Breast epithelium (tissue), 4 donors: Measurements from ENCODE around the gene TASOR. TPM values are rescaled to one million over a fixed set of nuclear protein-coding genes. Genes with fewer than 3 reads are reported as not detected.
"Not testable (repeated sequence)": the region's sequence is repeated elsewhere in the genome, so short reads cannot be mapped to it uniquely, and the experiment has no call there.

Experiments used
- DNase-seq, 2 donors: peaks; one replicate each; pipeline ENCODE4 v3.0.0-alpha.2; 2019; ENCODE audit warnings: low spot score in 2 of 2
- H3K27ac ChIP-seq, 2 donors: fragments of 200-600 bp; sonication (generic) in 1 of 2; one replicate each; pipeline ENCODE4 v1.5.1; 2016 to 2019; ENCODE audit warnings: mild to moderate bottlenecking in 1 of 2
- H3K27me3 ChIP-seq, 2 donors: fragments of 200-600 bp; sonication (generic) in 1 of 2; one replicate each; pipeline versions ENCODE4 v1.5.1 to v1.6.0; 2017 to 2019; ENCODE audit warnings: control low read depth in 1 of 2, mild to moderate bottlenecking in 1 of 2
- H3K36me3 ChIP-seq: fragments of 200-600 bp; one replicate; pipeline ENCODE4 v1.5.1; 2019
- H3K4me1 ChIP-seq, 2 donors: fragments of 200-600 bp; sonication (generic); one replicate each; pipeline ENCODE4 v1.5.1; 2016 to 2019; ENCODE audit warnings: control low read depth in 1 of 2
- H3K4me3 ChIP-seq, 3 donors: fragments of 200-600 bp; sonication (generic); 1 replicate in 2 of 3; 2 replicates in 1 of 3; pipeline ENCODE4 v1.5.1; 2016 to 2019; ENCODE audit warnings: mild to moderate bottlenecking in 3 of 3, moderate library complexity in 2 of 3
- H3K9me3 ChIP-seq, 2 donors: fragments of 200-600 bp; sonication (generic) in 1 of 2; one replicate each; pipeline ENCODE4 v1.5.1; 2016 to 2019; ENCODE audit warnings: control low read depth in 1 of 2
- CTCF ChIP-seq, 3 donors: fragments of 450-650 bp; IDR thresholded peaks; one replicate each; pipeline ENCODE4 v1.5.1; 2016 to 2017; ENCODE audit warnings: antibody characterized with exemption in 3 of 3, mild to moderate bottlenecking in 3 of 3, moderate library complexity in 3 of 3
- POLR2A ChIP-seq: fragments of 450-650 bp; IDR thresholded peaks from one replicate; pipeline ENCODE4 v1.6.1; 2016; ENCODE audit warnings: antibody characterized with exemption, mild to moderate bottlenecking, moderate library complexity
- POLR2AphosphoS5 ChIP-seq, 3 donors: sonication (generic); formaldehyde crosslinking; IDR thresholded peaks; one replicate each; pipeline ENCODE4 v1.6.1; 2017; ENCODE audit warnings: antibody characterized with exemption in 3 of 3
- intact Hi-C: fragments of 100-400 bp; cut with DNase I; formaldehyde crosslinking; loops from one replicate; pipeline ENCODE4 v1.15.1; 2023; ENCODE audit warnings: low total_unique reads
- total RNA-seq, 3 donors: library from RNA; depleted of rRNA; stranded (reverse); fragments of >200 nt; gene quantifications; one replicate each; pipeline ENCODE4 v1.1.0, GENCODE V29; 2016

Gene TASOR
- total RNA-seq, 3 donors from 2014 or later: 80.2 to 118 (median 80.6) TPM

- Histone ChIP-seq H3K9me3 (peaks cover 0 to 6% of the 10 kb centered on the region in 2 donors), H3K27me3 (no peaks in the 10 kb centered on the region), H3K27ac (no peak overlapping the region), H3K4me3 (no peak overlapping the region), H3K36me3 (no peaks in the 10 kb centered on the region), H3K4me1 (no peaks in the 10 kb centered on the region)
- TF ChIP-seq POLR2A (no peak), CTCF (IDR thresholded peaks at IDR 0.05) (no peak), POLR2AphosphoS5 (IDR thresholded peaks at IDR 0.05) (no peak)
- intact Hi-C loops: no loop called here
- no peak for DNase-seq
These were observed 37.8 kb upstream of the TASOR start for GRCh38 chr3:56720849-56721248.

- intact Hi-C loops, H3K4me3 ChIP-seq, H3K27me3 ChIP-seq, H3K36me3 ChIP-seq, H3K9me3 ChIP-seq, H3K4me1 ChIP-seq, H3K27ac ChIP-seq, DNase-seq: not testable (repeated sequence)
These were observed 35.7 kb upstream of the TASOR start for GRCh38 chr3:56718809-56719208.

- Histone ChIP-seq H3K9me3 (no peaks in the 10 kb centered on the region), H3K36me3 (no peaks in the 10 kb centered on the region), H3K4me3 (no peak overlapping the region), H3K27me3 (no peaks in the 10 kb centered on the region), H3K27ac (no peak overlapping the region), H3K4me1 (no peaks in the 10 kb centered on the region)
- TF ChIP-seq CTCF (IDR thresholded peaks at IDR 0.05): no peak
- no peak for TF ChIP-seq POLR2AphosphoS5 (IDR thresholded peaks at IDR 0.05)
- TF ChIP-seq POLR2A: no peak
- intact Hi-C loops: no loop called here
- DNase-seq: no peak
These were observed 28.3 kb upstream of the TASOR start for GRCh38 chr3:56711344-56711743.

GRCh38 chr3:56707412-56707811 is 24.3 kb upstream of the TASOR start:
- H3K9me3 ChIP-seq, H3K4me3 ChIP-seq, H3K27me3 ChIP-seq, H3K27ac ChIP-seq, H3K4me1 ChIP-seq, H3K36me3 ChIP-seq, DNase-seq: not testable (repeated sequence)
- intact Hi-C loops: loop anchor here (10.0 kb wide), 2 partner anchors 173 to 277 kb away; no protein-coding TSS in a partner anchor

GRCh38 chr3:56706629-56707028 is 23.6 kb upstream of the TASOR start:
- no peaks in the 10 kb centered on the region for H3K4me1 ChIP-seq
- H3K4me3 ChIP-seq: no peak overlapping the region
- intact Hi-C loops: loop anchor here (10.0 kb wide), 2 partner anchors 172 to 278 kb away; no protein-coding TSS in a partner anchor
- no peak for TF ChIP-seq POLR2A
- no peak for TF ChIP-seq POLR2AphosphoS5 (IDR thresholded peaks at IDR 0.05)
- TF ChIP-seq CTCF (IDR thresholded peaks at IDR 0.05): no peak
- H3K27ac ChIP-seq: no peak overlapping the region
- H3K27me3 ChIP-seq: no peaks in the 10 kb centered on the region
- no peak for DNase-seq
- H3K36me3 ChIP-seq: no peaks in the 10 kb centered on the region
- H3K9me3 ChIP-seq: no peaks in the 10 kb centered on the region

GRCh38 chr3:56704706-56705105 is 21.6 kb upstream of the TASOR start:
- Histone ChIP-seq H3K4me1 (no peaks in the 10 kb centered on the region), H3K27me3 (no peaks in the 10 kb centered on the region), H3K9me3 (no peaks in the 10 kb centered on the region), H3K27ac (no peak overlapping the region), H3K4me3 (no peak overlapping the region), H3K36me3 (no peaks in the 10 kb centered on the region)
- no peak for DNase-seq
- intact Hi-C loops: loop anchor here (10.0 kb wide), 2 partner anchors 170 to 280 kb away; no protein-coding TSS in a partner anchor
- no peak for TF ChIP-seq CTCF (IDR thresholded peaks at IDR 0.05)
- no peak for TF ChIP-seq POLR2AphosphoS5 (IDR thresholded peaks at IDR 0.05)
- no peak for TF ChIP-seq POLR2A
